A549 (cell line): ENCODE measurements around the gene ADNP2.

ENCODE experiments used
- BHLHE40 ChIP-seq: IDR thresholded peaks from 2 replicates; pipeline ENCODE4 v1.6.1; 2012; ENCODE audit warnings: low read depth, low read length, inconsistent platforms
- CEBPB ChIP-seq, 2 experiments: fragments of >200 bp in 1 of 2; sonication (Bioruptor Twin) in 1 of 2; formaldehyde crosslinking in 1 of 2; IDR thresholded peaks; 2 replicates each; pipeline ENCODE4 v1.6.1; 2012 to 2016
- ESRRA ChIP-seq: fragments of 150-350 bp; IDR thresholded peaks from 2 replicates; pipeline ENCODE4 v1.6.1; 2014; ENCODE audit warnings: mild to moderate bottlenecking, low read length, borderline replicate concordance
- KDM1A ChIP-seq: fragments of 200-600 bp; sonication (generic); IDR thresholded peaks from 2 replicates; pipeline ENCODE4 v1.6.1; 2016; ENCODE audit warnings: low read depth, mild to moderate bottlenecking
- TF ChIP-seq, protein P1 (sequence below): fragments of >200 bp; sonication (Bioruptor Twin); formaldehyde crosslinking; IDR thresholded peaks from 3 replicates; pipeline ENCODE4 v1.5.1; 2016
- TF ChIP-seq, protein P2 (sequence below): IDR thresholded peaks from 2 replicates; pipeline ENCODE4 v1.6.1; 2012

DNA sequence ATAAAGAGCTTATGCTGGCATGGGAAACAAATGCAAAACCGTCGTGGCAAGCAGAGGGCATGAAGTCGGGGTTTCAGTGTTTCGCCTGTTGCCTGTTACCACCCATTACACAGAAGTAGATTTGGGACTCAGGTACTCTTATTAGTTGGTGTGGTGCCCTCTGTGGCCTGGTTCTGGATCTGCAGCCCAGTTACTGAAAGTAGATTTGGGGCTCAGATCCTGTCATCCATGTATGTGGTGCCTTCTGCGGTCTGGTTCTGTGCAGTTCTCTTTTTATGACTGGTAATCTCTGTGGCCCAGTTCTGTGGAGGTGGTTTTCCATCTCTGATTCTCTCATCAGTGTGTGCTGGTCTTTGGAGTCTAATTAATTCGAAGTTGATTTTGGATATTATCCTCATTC, 45.2 kb downstream of the ADNP2 start:
- TF ChIP-seq, protein P1, sequence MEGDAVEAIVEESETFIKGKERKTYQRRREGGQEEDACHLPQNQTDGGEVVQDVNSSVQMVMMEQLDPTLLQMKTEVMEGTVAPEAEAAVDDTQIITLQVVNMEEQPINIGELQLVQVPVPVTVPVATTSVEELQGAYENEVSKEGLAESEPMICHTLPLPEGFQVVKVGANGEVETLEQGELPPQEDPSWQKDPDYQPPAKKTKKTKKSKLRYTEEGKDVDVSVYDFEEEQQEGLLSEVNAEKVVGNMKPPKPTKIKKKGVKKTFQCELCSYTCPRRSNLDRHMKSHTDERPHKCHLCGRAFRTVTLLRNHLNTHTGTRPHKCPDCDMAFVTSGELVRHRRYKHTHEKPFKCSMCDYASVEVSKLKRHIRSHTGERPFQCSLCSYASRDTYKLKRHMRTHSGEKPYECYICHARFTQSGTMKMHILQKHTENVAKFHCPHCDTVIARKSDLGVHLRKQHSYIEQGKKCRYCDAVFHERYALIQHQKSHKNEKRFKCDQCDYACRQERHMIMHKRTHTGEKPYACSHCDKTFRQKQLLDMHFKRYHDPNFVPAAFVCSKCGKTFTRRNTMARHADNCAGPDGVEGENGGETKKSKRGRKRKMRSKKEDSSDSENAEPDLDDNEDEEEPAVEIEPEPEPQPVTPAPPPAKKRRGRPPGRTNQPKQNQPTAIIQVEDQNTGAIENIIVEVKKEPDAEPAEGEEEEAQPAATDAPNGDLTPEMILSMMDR: peak; percentile 26; the same call in 1 of the 3 replicates
- TF ChIP-seq CEBPB (IDR thresholded peaks at IDR 0.05) (no peak), BHLHE40 (no peak), KDM1A (no peak), ESRRA (no peak)
- TF ChIP-seq, protein P2, sequence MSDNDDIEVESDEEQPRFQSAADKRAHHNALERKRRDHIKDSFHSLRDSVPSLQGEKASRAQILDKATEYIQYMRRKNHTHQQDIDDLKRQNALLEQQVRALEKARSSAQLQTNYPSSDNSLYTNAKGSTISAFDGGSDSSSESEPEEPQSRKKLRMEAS: no peak
